H9 (cell line): Measurements from ENCODE around the gene TTLL1. TPM values are rescaled to one million over a fixed set of nuclear protein-coding genes. Genes with fewer than 3 reads are reported as not detected.

Experiments used
- DNase-seq: peaks from one replicate; pipeline ENCODE4 v3.0.0-alpha.2; 2017
- H2AFZ ChIP-seq: one replicate; pipeline ENCODE4 v1.6.1; 2013; ENCODE audit warnings: mild to moderate bottlenecking, low read length, control low read depth, moderate library complexity
- H2AK5ac ChIP-seq: 2 replicates; pipeline ENCODE4 v1.6.1; 2013; ENCODE audit warnings: low read length, control low read depth, mixed read lengths; ENCODE audit not compliant: insufficient read length
- H2BK120ac ChIP-seq: one replicate; pipeline ENCODE4 v1.6.1; 2013; ENCODE audit warnings: low read depth, mild to moderate bottlenecking, low read length, control low read depth, inconsistent platforms; ENCODE audit not compliant: poor library complexity, severe bottlenecking
- H2BK12ac ChIP-seq: 2 replicates; pipeline ENCODE4 v1.6.1; 2013; ENCODE audit warnings: low read length, control low read depth, mixed read lengths, low read depth; ENCODE audit not compliant: insufficient read length
- H2BK15ac ChIP-seq: 2 replicates; pipeline ENCODE4 v1.6.1; 2013; ENCODE audit warnings: low read depth, low read length, control low read depth
- H2BK20ac ChIP-seq: one replicate; pipeline ENCODE4 v1.6.1; 2013; ENCODE audit warnings: low read depth, mild to moderate bottlenecking, low read length, control low read depth, inconsistent platforms; ENCODE audit not compliant: poor library complexity, severe bottlenecking
- H2BK5ac ChIP-seq: 2 replicates; pipeline ENCODE4 v1.6.1; 2013; ENCODE audit warnings: low read length, control low read depth, mixed read lengths; ENCODE audit not compliant: insufficient read length
- H3K14ac ChIP-seq: 2 replicates; pipeline ENCODE4 v1.6.1; 2013; ENCODE audit warnings: low read length, control low read depth; ENCODE audit not compliant: insufficient read depth
- H3K18ac ChIP-seq: 2 replicates; pipeline ENCODE4 v1.6.1; 2013; ENCODE audit warnings: low read depth, mild to moderate bottlenecking, mixed read lengths, low read length, control low read depth; ENCODE audit not compliant: insufficient read length
- H3K23ac ChIP-seq: 2 replicates; pipeline ENCODE4 v1.6.1; 2013; ENCODE audit warnings: low read length, control low read depth, mixed read lengths, low read depth; ENCODE audit not compliant: insufficient read length
- H3K23me2 ChIP-seq: 2 replicates; pipeline ENCODE4 v1.6.1; 2013; ENCODE audit warnings: low read depth, mild to moderate bottlenecking, mixed read lengths, low read length, control low read depth; ENCODE audit not compliant: insufficient read length, poor library complexity, severe bottlenecking
- H3K27ac ChIP-seq: 2 replicates; pipeline ENCODE4 v1.5.1; 2013; ENCODE audit warnings: low read length, control low read depth, mixed read lengths, low read depth; ENCODE audit not compliant: insufficient read length
- H3K27me3 ChIP-seq: 2 replicates; pipeline ENCODE4 v1.6.1; 2013; ENCODE audit warnings: low read length, control low read depth, inconsistent platforms; ENCODE audit not compliant: insufficient read depth
- H3K4ac ChIP-seq: 2 replicates; pipeline ENCODE4 v1.6.1; 2013; ENCODE audit warnings: low read depth, mild to moderate bottlenecking, control low read depth, inconsistent platforms, low read length, moderate library complexity
- H3K4me1 ChIP-seq: 2 replicates; pipeline ENCODE4 v1.6.1; 2013; ENCODE audit warnings: low read length, control low read depth, inconsistent platforms; ENCODE audit not compliant: insufficient read depth
- H3K4me2 ChIP-seq: 2 replicates; pipeline ENCODE4 v1.6.1; 2013; ENCODE audit warnings: low read length, control low read depth, mixed read lengths; ENCODE audit not compliant: insufficient read length, insufficient read depth
- H3K56ac ChIP-seq: 2 replicates; pipeline ENCODE4 v1.6.1; 2013; ENCODE audit warnings: low read depth, mild to moderate bottlenecking, mixed read lengths, low read length, control low read depth; ENCODE audit not compliant: insufficient read length
- H3K79me1 ChIP-seq: 2 replicates; pipeline ENCODE4 v1.6.1; 2013; ENCODE audit warnings: low read depth, mild to moderate bottlenecking, moderate library complexity, low read length, control low read depth, inconsistent platforms; ENCODE audit not compliant: insufficient read depth, poor library complexity, severe bottlenecking
- H3K79me2 ChIP-seq: 2 replicates; pipeline ENCODE4 v1.6.1; 2013; ENCODE audit warnings: low read length, control low read depth, inconsistent platforms; ENCODE audit not compliant: insufficient read depth
- H3K9ac ChIP-seq: 2 replicates; pipeline ENCODE4 v1.6.1; 2013; ENCODE audit warnings: low read length, control low read depth, mixed read lengths; ENCODE audit not compliant: insufficient read length; ENCODE audit errors: extremely low read depth
- H3K9me3 ChIP-seq: one replicate; pipeline ENCODE4 v1.6.1; 2013; ENCODE audit warnings: low read depth, low read length, inconsistent platforms; ENCODE audit not compliant: control insufficient read depth
- H3T11ph ChIP-seq: one replicate; pipeline ENCODE4 v1.6.1; 2013; ENCODE audit warnings: mild to moderate bottlenecking, low read length, control low read depth, inconsistent platforms
- H4K20me1 ChIP-seq: one replicate; pipeline ENCODE4 v1.6.1; 2013; ENCODE audit not compliant: control insufficient read depth, insufficient read length, insufficient read depth
- H4K5ac ChIP-seq: 2 replicates; pipeline ENCODE4 v1.6.1; 2013; ENCODE audit warnings: low read depth, mild to moderate bottlenecking, mixed read lengths, low read length, control low read depth; ENCODE audit not compliant: insufficient read length
- H4K8ac ChIP-seq: replicated peaks from 2 replicates; pipeline ENCODE4 v1.6.1; 2013; ENCODE audit warnings: low read length, control low read depth, mixed read lengths, low read depth; ENCODE audit not compliant: insufficient read length
- H4K91ac ChIP-seq: 2 replicates; pipeline ENCODE4 v1.6.1; 2013; ENCODE audit warnings: low read depth, mild to moderate bottlenecking, moderate library complexity, mixed read lengths, low read length, control low read depth; ENCODE audit not compliant: insufficient read length
- H3K27ac Mint-ChIP-seq, 3 experiments: 2 replicates in 2 of 3; 3 replicates in 1 of 3; pipeline ENCODE4 v1.8.0; 2020 to 2021; ENCODE audit warnings: mixed read lengths in 3 of 3, mild to moderate bottlenecking in 1 of 3, moderate library complexity in 1 of 3
- H3K27me3 Mint-ChIP-seq: 2 replicates; pipeline ENCODE4 v1.8.0; 2021; ENCODE audit warnings: low read depth, mild to moderate bottlenecking, moderate library complexity, mixed read lengths
- H3K36me3 Mint-ChIP-seq, 3 experiments: 2 replicates in 2 of 3; 3 replicates in 1 of 3; pipeline ENCODE4 v1.8.0; 2020 to 2021; ENCODE audit warnings: low read depth in 3 of 3, mixed read lengths in 3 of 3; ENCODE audit not compliant: insufficient read depth in 1 of 3
- H3K4me1 Mint-ChIP-seq, 2 experiments: 2 replicates each; pipeline ENCODE4 v1.8.0; 2020; ENCODE audit warnings: mixed read lengths in 2 of 2
- H3K4me3 Mint-ChIP-seq, 2 experiments: 2 replicates in 1 of 2; 3 replicates in 1 of 2; pipeline ENCODE4 v1.8.0; 2020 to 2021; ENCODE audit warnings: mild to moderate bottlenecking in 2 of 2, mixed read lengths in 2 of 2, moderate library complexity in 1 of 2
- H3K9me3 Mint-ChIP-seq, 2 experiments: 2 replicates in 1 of 2; 3 replicates in 1 of 2; pipeline ENCODE4 v1.8.0; 2020; ENCODE audit warnings: mild to moderate bottlenecking in 2 of 2, mixed read lengths in 2 of 2, moderate library complexity in 1 of 2
- CTCF ChIP-seq: fragments of 200-600 bp; sonication (generic); conservative IDR thresholded peaks from 3 replicates; pipeline ENCODE4 v1.8.0; 2021; ENCODE audit warnings: antibody characterized with exemption, mild to moderate bottlenecking
- WGBS: extraction: QIAGEN DNeasy Blood & Tissue Kit; methylation state at CpG from one replicate; pipeline ENCODE4 v1.1.7; 2013; ENCODE audit warnings: missing lambda C conversion rate, low lambda C conversion rate, mixed read lengths; ENCODE audit not compliant: insufficient read length; ENCODE audit errors: extremely low coverage; 5-methylcytosine and 5-hydroxymethylcytosine counted together
- total RNA-seq: library from RNA; stranded (reverse); gene quantifications from 2 replicates; pipeline ENCODE4 v1.2.1, GENCODE V29; 2021

The TTLL1 gene
- total RNA-seq, 1 experiment from 2014 or later = 4.1 TPM

- H3K23me2 ChIP-seq = peaks cover 9% of the 10 kb centered on the region
- Mint-ChIP-seq H3K4me3 (peak within 1 kb of the TSS; percentile 96 to 99), H3K4me1 (peaks cover 26 to 28% of the 10 kb centered on the region in 2 experiments), H3K27me3 (peaks cover 9% of the 10 kb centered on the region), H3K27ac (peak within 1 kb of the TSS; percentile 95 to 97 (median 96)), H3K36me3 (peaks cover 2 to 7% (median 5%) of the 10 kb centered on the region in 3 experiments; a peak in 4 of 7 replicates), H3K9me3 (peaks cover 3% of the 10 kb centered on the region in 2 experiments; a peak in 3 of 5 replicates)
- H2BK20ac ChIP-seq = no peak within 1 kb of the TSS
- no CpG with 5 or more reads among the region's 85 CpGs for WGBS
- H3K4me1 ChIP-seq = peaks cover 8% of the 10 kb centered on the region; the same call in 1 of the 2 replicates
- H3K18ac ChIP-seq = peak within 1 kb of the TSS; percentile 18
- no peak within 1 kb of the TSS for H3K23ac ChIP-seq
- H3K56ac ChIP-seq = no peak within 1 kb of the TSS
- no peaks in the 10 kb centered on the region for H4K20me1 ChIP-seq
- H3K4me2 ChIP-seq = peak within 1 kb of the TSS; percentile 66
- no peak within 1 kb of the TSS for H3K27ac ChIP-seq
- H2BK120ac ChIP-seq = no peak within 1 kb of the TSS
- no peak within 1 kb of the TSS for H2BK5ac ChIP-seq
- H4K8ac ChIP-seq = no peak within 1 kb of the TSS
- no peak within 1 kb of the TSS for H4K91ac ChIP-seq
- H2AFZ ChIP-seq = no peak within 1 kb of the TSS
- no peak within 1 kb of the TSS for H2AK5ac ChIP-seq
- peaks cover 25% of the 10 kb centered on the region; the same call in 1 of the 2 replicates for H3K79me2 ChIP-seq
- no peak within 1 kb of the TSS for H3T11ph ChIP-seq
- peak within 1 kb of the TSS; percentile 53 for H3K9ac ChIP-seq
- H2BK12ac ChIP-seq = no peak within 1 kb of the TSS
- peak; percentile 99 for DNase-seq
- no peaks in the 10 kb centered on the region for H3K79me1 ChIP-seq
- H3K14ac ChIP-seq = peak within 1 kb of the TSS; percentile 57; the same call in 1 of the 2 replicates
- no peak within 1 kb of the TSS for H2BK15ac ChIP-seq
- H3K27me3 ChIP-seq = no peaks in the 10 kb centered on the region
- no peak within 1 kb of the TSS for H4K5ac ChIP-seq
- H3K9me3 ChIP-seq = no peaks in the 10 kb centered on the region
- H3K4ac ChIP-seq = no peak within 1 kb of the TSS
- TF ChIP-seq CTCF = no peak
These were observed 74.1 kb downstream of the TTLL1 start, which contains the start of gene PACSIN2 for GRCh38 chr22:43014869-43015676. Gene PACSIN2, minus strand, starts transcription at chr22:43015149. Its CDS starts 103,069 bp downstream, at chr22:42912080.
